Osteocyte (in vitro differentiated cells): Measurements from ENCODE around the gene PTPN1. TPM values are rescaled to one million over a fixed set of nuclear protein-coding genes. Genes with fewer than 3 reads are reported as not detected.

ENCODE experiments used
- DNase-seq: peaks from one replicate; pipeline ENCODE4 v3.0.0; 2021; ENCODE audit warnings: mixed read lengths; ENCODE audit not compliant: unreplicated experiment; ENCODE audit errors: extremely low spot score
- H3K27ac Mint-ChIP-seq: one replicate; pipeline ENCODE4 v1.8.0; 2021; ENCODE audit warnings: mild to moderate bottlenecking, mixed read lengths; ENCODE audit not compliant: unreplicated experiment
- H3K27me3 Mint-ChIP-seq: one replicate; pipeline ENCODE4 v1.8.0; 2021; ENCODE audit warnings: mixed read lengths; ENCODE audit not compliant: unreplicated experiment
- H3K36me3 Mint-ChIP-seq: one replicate; pipeline ENCODE4 v1.8.0; 2021; ENCODE audit warnings: mixed read lengths; ENCODE audit not compliant: unreplicated experiment
- H3K4me1 Mint-ChIP-seq: one replicate; pipeline ENCODE4 v1.8.0; 2021; ENCODE audit warnings: mixed read lengths; ENCODE audit not compliant: unreplicated experiment
- H3K4me3 Mint-ChIP-seq: one replicate; pipeline ENCODE4 v1.8.0; 2021; ENCODE audit warnings: mild to moderate bottlenecking, moderate library complexity, mixed read lengths; ENCODE audit not compliant: unreplicated experiment
- H3K9me3 Mint-ChIP-seq: one replicate; pipeline ENCODE4 v1.8.0; 2021; ENCODE audit warnings: mixed read lengths; ENCODE audit not compliant: unreplicated experiment
- total RNA-seq: library from RNA; stranded (reverse); gene quantifications from 2 replicates; pipeline ENCODE4 v1.2.1, GENCODE V29; 2021
- TF ChIP-seq, protein P1 (sequence below): fragments of 200-600 bp; sonication (generic); IDR thresholded peaks from 2 replicates; pipeline ENCODE4 v1.5.0; 2021; ENCODE audit warnings: antibody characterized with exemption, mild to moderate bottlenecking, moderate library complexity

PTPN1 gene
- total RNA-seq, 1 donor from 2014 or later: 29.1 TPM

- no peaks in the 10 kb centered on the region for H3K36me3 Mint-ChIP-seq
- no peaks in the 10 kb centered on the region for H3K9me3 Mint-ChIP-seq
- DNase-seq: no peak
- H3K27ac Mint-ChIP-seq: no peak overlapping the region
- H3K4me3 Mint-ChIP-seq: no peak overlapping the region
- TF ChIP-seq, protein P1, sequence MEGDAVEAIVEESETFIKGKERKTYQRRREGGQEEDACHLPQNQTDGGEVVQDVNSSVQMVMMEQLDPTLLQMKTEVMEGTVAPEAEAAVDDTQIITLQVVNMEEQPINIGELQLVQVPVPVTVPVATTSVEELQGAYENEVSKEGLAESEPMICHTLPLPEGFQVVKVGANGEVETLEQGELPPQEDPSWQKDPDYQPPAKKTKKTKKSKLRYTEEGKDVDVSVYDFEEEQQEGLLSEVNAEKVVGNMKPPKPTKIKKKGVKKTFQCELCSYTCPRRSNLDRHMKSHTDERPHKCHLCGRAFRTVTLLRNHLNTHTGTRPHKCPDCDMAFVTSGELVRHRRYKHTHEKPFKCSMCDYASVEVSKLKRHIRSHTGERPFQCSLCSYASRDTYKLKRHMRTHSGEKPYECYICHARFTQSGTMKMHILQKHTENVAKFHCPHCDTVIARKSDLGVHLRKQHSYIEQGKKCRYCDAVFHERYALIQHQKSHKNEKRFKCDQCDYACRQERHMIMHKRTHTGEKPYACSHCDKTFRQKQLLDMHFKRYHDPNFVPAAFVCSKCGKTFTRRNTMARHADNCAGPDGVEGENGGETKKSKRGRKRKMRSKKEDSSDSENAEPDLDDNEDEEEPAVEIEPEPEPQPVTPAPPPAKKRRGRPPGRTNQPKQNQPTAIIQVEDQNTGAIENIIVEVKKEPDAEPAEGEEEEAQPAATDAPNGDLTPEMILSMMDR: no peak
- H3K4me1 Mint-ChIP-seq: peaks cover 3% of the 10 kb centered on the region
- peaks cover 13% of the 10 kb centered on the region for H3K27me3 Mint-ChIP-seq
Observed at GRCh38 chr20:50604451-50604850, 94.3 kb downstream of the PTPN1 start.

- no peaks in the 10 kb centered on the region for H3K9me3 Mint-ChIP-seq
- no peak overlapping the region for H3K27ac Mint-ChIP-seq
- H3K4me3 Mint-ChIP-seq: no peak overlapping the region
- H3K4me1 Mint-ChIP-seq: peaks cover 2% of the 10 kb centered on the region
- no peak for DNase-seq
- TF ChIP-seq, protein P1: no peak
- H3K27me3 Mint-ChIP-seq: peaks cover 8% of the 10 kb centered on the region
- H3K36me3 Mint-ChIP-seq: no peaks in the 10 kb centered on the region
Observed at GRCh38 chr20:50605136-50605535, 95.0 kb downstream of the PTPN1 start.

- Mint-ChIP-seq H3K4me3 (no peak overlapping the region), H3K27ac (no peak overlapping the region), H3K9me3 (no peaks in the 10 kb centered on the region), H3K27me3 (peaks cover under 1% of the 10 kb centered on the region), H3K4me1 (peaks cover 2% of the 10 kb centered on the region), H3K36me3 (no peaks in the 10 kb centered on the region)
- TF ChIP-seq, protein P1: no peak
- no peak for DNase-seq
Observed at GRCh38 chr20:50607436-50607835, 97.3 kb downstream of the PTPN1 start.

DNA sequence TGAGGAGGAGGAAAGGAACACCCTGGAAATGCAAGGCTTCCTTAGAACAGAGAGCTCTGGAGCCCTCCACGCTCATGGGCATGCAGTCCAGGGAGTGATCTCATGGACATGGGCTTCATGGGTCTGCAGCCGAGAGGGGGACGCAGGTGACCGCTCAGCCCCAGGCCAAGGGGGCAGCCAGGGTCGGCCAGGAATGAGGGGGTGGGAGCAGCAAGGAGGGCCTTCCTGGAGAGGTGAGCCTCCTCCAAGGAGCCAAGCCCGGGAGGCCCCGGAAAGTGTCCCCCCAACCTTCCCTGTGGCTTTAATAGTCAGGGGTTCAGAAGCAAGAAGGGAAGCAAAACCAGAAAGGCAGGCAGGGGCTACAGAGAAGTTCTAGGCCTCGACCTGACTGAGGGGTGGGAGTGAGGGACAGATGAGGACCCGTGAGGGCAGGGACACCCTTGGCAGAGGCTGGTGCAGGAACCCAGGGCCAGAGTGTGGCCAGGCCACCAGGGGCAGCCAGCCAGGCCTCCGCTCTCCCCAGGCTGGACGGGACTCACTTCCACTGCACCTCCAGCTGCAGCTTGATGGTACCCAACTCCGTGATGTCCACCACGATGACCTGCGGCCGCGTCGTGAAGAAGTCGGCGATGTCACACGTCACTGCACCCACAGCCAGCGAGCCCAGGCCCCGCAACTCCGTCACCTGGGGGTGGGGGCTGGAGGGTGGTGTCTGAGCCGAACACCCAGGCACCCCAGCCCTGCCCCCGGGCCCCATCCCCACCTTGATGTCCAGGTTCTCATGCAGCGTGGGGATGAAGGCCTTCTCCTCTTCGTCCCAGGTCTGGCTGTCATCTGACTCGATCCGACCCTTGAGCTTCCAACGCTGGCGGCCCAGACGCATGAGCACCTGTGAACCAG, 97.9 kb downstream of the PTPN1 start:
- H3K27me3 Mint-ChIP-seq: peaks cover 4% of the 10 kb centered on the region
- TF ChIP-seq, protein P1: no peak
- no peak for DNase-seq
- no peaks in the 10 kb centered on the region for H3K4me1 Mint-ChIP-seq
- no peak overlapping the region for H3K27ac Mint-ChIP-seq
- no peaks in the 10 kb centered on the region for H3K9me3 Mint-ChIP-seq
- no peaks in the 10 kb centered on the region for H3K36me3 Mint-ChIP-seq
- H3K4me3 Mint-ChIP-seq: no peak overlapping the region

- no peaks in the 10 kb centered on the region for H3K36me3 Mint-ChIP-seq
- peaks cover 4% of the 10 kb centered on the region for H3K27me3 Mint-ChIP-seq
- DNase-seq: no peak
Observed at GRCh38 chr20:50608750-50609104, 98.5 kb downstream of the PTPN1 start.

More at GRCh38 chr20:50608750-50609104, 98.5 kb downstream of the PTPN1 start:
- Mint-ChIP-seq H3K9me3 (no peaks in the 10 kb centered on the region), H3K4me1 (no peaks in the 10 kb centered on the region), H3K27ac (no peak overlapping the region), H3K4me3 (no peak overlapping the region)
- TF ChIP-seq, protein P1: no peak
